Neuron (in vitro differentiated cells): ENCODE measurements around the gene CATSPERZ.

Experiments
- H2AFZ ChIP-seq: one replicate; pipeline ENCODE4 v1.6.1; 2013; ENCODE audit warnings: low read depth, mild to moderate bottlenecking, inconsistent platforms, low read length, moderate library complexity
- H3K27me3 ChIP-seq: one replicate; pipeline ENCODE4 v1.6.1; 2013; ENCODE audit warnings: low read length; ENCODE audit not compliant: insufficient read depth
- H3K36me3 ChIP-seq: one replicate; pipeline ENCODE4 v1.6.1; 2013; ENCODE audit warnings: low read length; ENCODE audit not compliant: insufficient read depth
- H3K4me1 ChIP-seq: one replicate; pipeline ENCODE4 v1.6.1; 2013; ENCODE audit warnings: low read length; ENCODE audit not compliant: insufficient read depth
- H3K4me3 ChIP-seq: 2 replicates; pipeline ENCODE4 v1.5.1; 2013; ENCODE audit warnings: mild to moderate bottlenecking, low read length, moderate library complexity
- H3K9me3 ChIP-seq: one replicate; pipeline ENCODE4 v1.6.1; 2013; ENCODE audit warnings: low read length

CATSPERZ gene

GRCh38 chr11:64268025-64268892, 31.9 kb upstream of the CATSPERZ start:
- Histone ChIP-seq H3K9me3 (no peaks in the 10 kb centered on the region), H3K36me3 (peaks cover 9% of the 10 kb centered on the region), H3K27me3 (no peaks in the 10 kb centered on the region), H3K4me1 (peaks cover 23% of the 10 kb centered on the region), H2AFZ (no peak overlapping the region), H3K4me3 (peak overlapping the region; percentile 50)

GRCh38 chr11:64268893-64269539, 31.1 kb upstream of the CATSPERZ start:
- Histone ChIP-seq H3K9me3 (no peaks in the 10 kb centered on the region), H3K4me1 (peaks cover 23% of the 10 kb centered on the region), H2AFZ (peak overlapping the region; percentile 46), H3K4me3 (peak overlapping the region; percentile 50), H3K36me3 (peaks cover 7% of the 10 kb centered on the region), H3K27me3 (no peaks in the 10 kb centered on the region)

- H3K36me3 ChIP-seq = peaks cover 7% of the 10 kb centered on the region
- H3K9me3 ChIP-seq = no peaks in the 10 kb centered on the region
- H3K27me3 ChIP-seq = no peaks in the 10 kb centered on the region
- H3K4me1 ChIP-seq = peaks cover 23% of the 10 kb centered on the region
- H3K4me3 ChIP-seq = peak overlapping the region; percentile 67
- peak overlapping the region; percentile 46 for H2AFZ ChIP-seq
These were observed 30.5 kb upstream of the CATSPERZ start for GRCh38 chr11:64269540-64270220.

- Histone ChIP-seq H2AFZ (no peak overlapping the region), H3K36me3 (peaks cover 22% of the 10 kb centered on the region), H3K4me1 (peaks cover 21% of the 10 kb centered on the region), H3K9me3 (no peaks in the 10 kb centered on the region), H3K27me3 (no peaks in the 10 kb centered on the region), H3K4me3 (no peak overlapping the region)
These were observed 24.9 kb upstream of the CATSPERZ start for GRCh38 chr11:64275031-64275800.

- no peak overlapping the region for H2AFZ ChIP-seq
- H3K27me3 ChIP-seq = no peaks in the 10 kb centered on the region
- peaks cover 22% of the 10 kb centered on the region for H3K36me3 ChIP-seq
- no peaks in the 10 kb centered on the region for H3K9me3 ChIP-seq
- no peak overlapping the region for H3K4me3 ChIP-seq
- peaks cover 18% of the 10 kb centered on the region for H3K4me1 ChIP-seq
These were observed 24.3 kb upstream of the CATSPERZ start for GRCh38 chr11:64275841-64276240.

GRCh38 chr11:64276653-64277431, 23.3 kb upstream of the CATSPERZ start:
- H3K9me3 ChIP-seq = no peaks in the 10 kb centered on the region
- H3K27me3 ChIP-seq = no peaks in the 10 kb centered on the region
- H3K4me1 ChIP-seq = peaks cover 14% of the 10 kb centered on the region
- H3K36me3 ChIP-seq = peaks cover 23% of the 10 kb centered on the region
- no peak overlapping the region for H2AFZ ChIP-seq
- H3K4me3 ChIP-seq = no peak overlapping the region

- peaks cover 10% of the 10 kb centered on the region for H3K4me1 ChIP-seq
- peaks cover 30% of the 10 kb centered on the region for H3K36me3 ChIP-seq
- no peaks in the 10 kb centered on the region for H3K27me3 ChIP-seq
- no peak overlapping the region for H3K4me3 ChIP-seq
- H3K9me3 ChIP-seq = no peaks in the 10 kb centered on the region
- H2AFZ ChIP-seq = no peak overlapping the region
These were observed 21.5 kb upstream of the CATSPERZ start for GRCh38 chr11:64278576-64279190.

- Histone ChIP-seq H3K4me1 (peaks cover 16% of the 10 kb centered on the region), H3K4me3 (no peak overlapping the region), H3K9me3 (no peaks in the 10 kb centered on the region), H3K27me3 (no peaks in the 10 kb centered on the region), H3K36me3 (peaks cover 18% of the 10 kb centered on the region), H2AFZ (no peak overlapping the region)
These were observed 18.0 kb upstream of the CATSPERZ start for GRCh38 chr11:64281957-64282770.

GRCh38 chr11:64283092-64283491, 17.1 kb upstream of the CATSPERZ start:
- H3K36me3 ChIP-seq = peaks cover 12% of the 10 kb centered on the region
- H3K4me1 ChIP-seq = peaks cover 16% of the 10 kb centered on the region
- no peaks in the 10 kb centered on the region for H3K9me3 ChIP-seq
- H3K27me3 ChIP-seq = no peaks in the 10 kb centered on the region
- no peak overlapping the region for H2AFZ ChIP-seq
- no peak overlapping the region for H3K4me3 ChIP-seq

- Histone ChIP-seq H2AFZ (peak within 1 kb of the TSS; percentile 67), H3K4me1 (peaks cover 16% of the 10 kb centered on the region), H3K4me3 (peak within 1 kb of the TSS; percentile 97), H3K36me3 (peaks cover 7% of the 10 kb centered on the region), H3K27me3 (peaks cover 2% of the 10 kb centered on the region), H3K9me3 (no peaks in the 10 kb centered on the region)
These were observed 15.9 kb upstream of the CATSPERZ start, which contains the start of gene BAD for GRCh38 chr11:64284048-64284961. BAD (minus strand) TSS chr11:64284665; CDS start chr11:64284368, 297 bp downstream.
